IPS DF 4.7 (cell line): ENCODE data around the gene RPL39.
"Not testable (repeated sequence)": the region's sequence is repeated elsewhere in the genome, so short reads cannot be mapped to it uniquely, and the experiment has no call there.

ENCODE experiments used
- DNase-seq: peaks from one replicate; pipeline ENCODE4 v3.0.0-alpha.2; 2013; ENCODE audit warnings: low spot score; ENCODE audit errors: extremely low read depth

Gene RPL39

GRCh38 chrX:119791437-119792231 lies at the start of gene RPL39:
Gene RPL39, minus strand, starts transcription at chrX:119791630. Its CDS starts 54 bp downstream, at chrX:119791576.
- DNase-seq: no peak

GRCh38 chrX:119833905-119834304 lies 42.5 kb upstream of the RPL39 start:
- no peak for DNase-seq

GRCh38 chrX:119828446-119828845 lies 37.0 kb upstream of the RPL39 start:
- no peak for DNase-seq

GRCh38 chrX:119826399-119826959 lies 35.0 kb upstream of the RPL39 start:
- DNase-seq: no peak

DNA sequence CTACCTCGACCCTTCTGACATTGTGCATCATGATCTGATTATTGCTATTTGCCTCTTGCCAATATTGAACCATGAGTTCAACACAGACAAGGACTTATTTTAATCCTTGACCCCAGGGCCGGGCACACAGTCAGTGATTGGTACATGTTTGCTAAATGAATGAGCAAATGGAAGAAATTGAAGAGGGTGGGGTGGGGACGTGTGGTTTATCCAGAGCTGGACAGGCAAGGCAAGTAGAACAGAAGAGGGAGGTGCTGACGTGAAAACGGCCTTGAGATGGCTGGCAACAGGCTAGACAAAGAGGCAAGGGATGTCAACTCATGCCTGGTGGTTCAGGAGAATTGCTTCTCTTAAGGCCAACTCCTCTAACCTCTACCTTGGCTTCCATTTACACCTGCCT lies 32.8 kb upstream of the RPL39 start:
- DNase-seq: not testable (repeated sequence)

DNA sequence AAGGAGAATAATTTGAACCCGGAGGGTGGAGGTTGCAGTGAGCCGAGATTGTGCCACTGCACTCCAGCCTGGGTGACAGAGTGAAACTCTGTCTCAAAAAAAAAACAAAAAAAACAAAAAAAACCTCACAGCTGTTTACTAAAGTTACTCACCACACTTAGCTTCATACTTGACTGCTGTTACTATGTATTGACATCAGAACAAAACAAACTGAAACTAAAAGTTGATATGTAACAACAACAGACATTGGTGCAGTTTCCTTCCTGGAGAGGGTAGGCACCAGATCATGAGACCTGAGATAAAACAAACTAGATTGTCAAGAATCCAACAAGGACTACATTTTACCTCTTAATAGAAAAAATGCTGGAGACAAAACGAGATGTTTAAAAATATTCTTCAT lies 30.3 kb upstream of the RPL39 start:
- DNase-seq: not testable (repeated sequence)

DNA sequence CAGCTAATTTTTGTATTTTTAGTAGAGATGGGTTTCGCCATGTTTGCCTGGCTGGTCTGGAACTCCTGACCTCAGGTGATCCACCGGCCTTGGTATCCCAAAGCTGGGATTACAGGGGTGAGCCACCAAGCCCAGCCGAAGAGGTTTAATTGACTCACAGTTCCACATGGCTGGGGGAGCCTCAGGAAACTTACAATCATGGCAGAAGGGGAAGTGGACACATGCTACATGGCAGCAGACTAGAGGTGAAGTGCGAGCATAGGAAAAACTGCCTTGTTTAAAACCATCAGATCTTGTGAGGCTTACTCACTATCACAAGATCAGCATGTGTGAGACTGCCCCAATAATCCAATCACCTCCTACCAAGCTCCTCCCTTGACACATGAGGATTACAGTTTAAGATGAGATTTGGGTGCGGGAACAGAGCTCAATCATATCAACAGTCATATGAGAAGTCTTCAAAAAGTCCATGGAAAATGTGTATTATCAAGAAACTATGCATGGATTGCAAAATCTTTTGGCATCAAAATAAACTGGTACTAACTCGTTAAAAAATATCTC lies 25.8 kb upstream of the RPL39 start:
- no peak for DNase-seq

GRCh38 chrX:119816300-119816699 lies 24.9 kb upstream of the RPL39 start:
- no peak for DNase-seq

DNA sequence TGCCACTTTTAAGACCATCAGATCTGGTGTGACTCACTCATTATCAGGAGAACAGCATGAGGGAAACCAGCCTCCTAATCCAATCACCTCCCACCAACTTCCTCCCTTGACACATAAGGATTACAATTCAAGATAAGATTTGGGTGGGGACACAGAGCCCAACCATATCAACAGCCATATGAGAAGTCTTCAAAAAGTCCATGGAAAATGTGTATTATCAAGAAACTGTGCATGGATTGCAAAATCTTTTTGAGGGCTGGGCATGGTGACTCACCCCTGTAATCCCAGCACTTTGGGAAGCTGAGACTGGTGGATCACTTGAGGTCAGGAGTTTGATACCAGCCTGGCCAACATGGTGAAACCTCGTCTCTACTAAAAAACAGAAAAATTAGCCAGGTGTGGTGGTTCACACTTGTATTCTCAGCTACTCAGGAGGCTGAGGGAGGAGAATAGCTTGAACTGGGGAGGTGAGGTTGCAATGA lies 17.8 kb upstream of the RPL39 start:
- no peak for DNase-seq

- not testable (repeated sequence) for DNase-seq
Observed at GRCh38 chrX:119808461-119808860, 17.0 kb upstream of the RPL39 start.

- DNase-seq: no peak
Observed at GRCh38 chrX:119802546-119802945, 11.1 kb upstream of the RPL39 start.

GRCh38 chrX:119801253-119802221 lies 10.1 kb upstream of the RPL39 start:
- DNase-seq: no peak

- DNase-seq: no peak
Observed at GRCh38 chrX:119790977-119791436, 423 bp downstream of the RPL39 start.

DNA sequence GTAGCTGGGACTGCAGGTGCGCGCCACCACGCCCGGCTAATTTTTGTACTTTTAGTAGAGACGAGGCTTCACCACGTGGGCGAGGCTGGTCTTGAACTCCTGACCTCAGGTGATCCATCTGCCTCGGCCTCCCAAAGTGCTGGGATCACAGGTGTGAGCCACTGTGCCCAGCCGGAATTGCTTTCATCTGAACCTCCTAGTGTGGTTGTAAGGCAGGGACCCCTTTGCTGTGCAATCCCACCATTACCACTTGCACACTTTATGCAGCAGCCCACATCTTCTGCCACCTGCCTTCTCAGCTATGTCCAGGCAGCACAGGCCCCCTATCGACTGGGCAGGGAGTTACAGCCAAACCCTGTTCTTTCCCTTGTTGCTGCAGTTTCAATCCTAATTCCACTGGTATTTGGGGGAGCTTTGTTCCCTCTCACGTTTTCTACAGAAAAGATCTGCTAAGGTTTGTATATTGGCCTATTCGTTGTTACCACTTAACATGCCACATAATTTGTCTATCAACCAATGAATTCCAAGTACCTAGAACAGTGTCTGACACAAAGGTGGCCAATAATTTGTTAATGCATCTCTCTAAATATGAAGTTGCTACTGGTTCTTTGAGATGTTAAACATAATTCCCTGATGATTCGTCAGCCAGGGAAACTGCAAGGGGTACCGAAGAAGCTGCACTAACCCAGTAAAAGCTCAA lies 6.5 kb downstream of the RPL39 start:
- no peak for DNase-seq

DNA sequence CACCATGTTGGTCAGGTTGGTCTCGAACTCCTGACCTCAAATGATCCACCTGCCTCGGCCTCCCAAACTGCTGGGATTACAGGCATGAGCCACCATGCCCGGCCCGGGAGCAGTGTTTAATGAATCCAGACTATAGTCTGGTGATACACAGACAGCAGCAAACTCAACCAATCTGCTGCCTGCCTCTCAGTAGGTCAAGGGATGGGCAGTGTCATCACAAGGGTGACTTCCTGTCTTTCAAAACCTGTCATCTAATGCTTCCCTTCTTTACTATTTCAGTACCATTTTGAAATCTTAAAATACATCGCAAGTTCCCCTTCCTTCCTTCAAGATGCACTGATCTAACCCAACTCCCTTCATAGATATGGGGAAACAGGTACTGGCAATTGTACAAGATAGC lies 8.4 kb downstream of the RPL39 start:
- DNase-seq: no peak

DNA sequence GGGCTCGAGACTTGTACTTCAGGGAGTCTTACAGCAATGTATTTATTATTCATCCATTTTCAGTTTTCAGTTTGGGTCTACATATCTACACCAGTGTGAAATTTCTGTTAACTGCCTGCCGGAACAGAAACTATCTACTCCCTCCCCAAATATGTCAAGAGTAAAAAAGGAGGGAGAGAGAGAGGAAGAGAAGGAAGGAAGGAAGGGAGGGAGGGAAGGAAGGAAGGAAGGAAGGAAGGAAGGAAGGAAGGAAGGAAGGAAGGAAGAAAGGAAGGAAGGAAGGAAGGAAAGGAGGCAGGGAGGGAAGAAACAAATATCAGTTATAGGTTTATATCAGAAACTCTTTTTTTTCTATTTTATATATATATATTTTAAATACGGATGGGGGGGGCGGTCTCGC lies 12.6 kb downstream of the RPL39 start:
- no peak for DNase-seq

DNA sequence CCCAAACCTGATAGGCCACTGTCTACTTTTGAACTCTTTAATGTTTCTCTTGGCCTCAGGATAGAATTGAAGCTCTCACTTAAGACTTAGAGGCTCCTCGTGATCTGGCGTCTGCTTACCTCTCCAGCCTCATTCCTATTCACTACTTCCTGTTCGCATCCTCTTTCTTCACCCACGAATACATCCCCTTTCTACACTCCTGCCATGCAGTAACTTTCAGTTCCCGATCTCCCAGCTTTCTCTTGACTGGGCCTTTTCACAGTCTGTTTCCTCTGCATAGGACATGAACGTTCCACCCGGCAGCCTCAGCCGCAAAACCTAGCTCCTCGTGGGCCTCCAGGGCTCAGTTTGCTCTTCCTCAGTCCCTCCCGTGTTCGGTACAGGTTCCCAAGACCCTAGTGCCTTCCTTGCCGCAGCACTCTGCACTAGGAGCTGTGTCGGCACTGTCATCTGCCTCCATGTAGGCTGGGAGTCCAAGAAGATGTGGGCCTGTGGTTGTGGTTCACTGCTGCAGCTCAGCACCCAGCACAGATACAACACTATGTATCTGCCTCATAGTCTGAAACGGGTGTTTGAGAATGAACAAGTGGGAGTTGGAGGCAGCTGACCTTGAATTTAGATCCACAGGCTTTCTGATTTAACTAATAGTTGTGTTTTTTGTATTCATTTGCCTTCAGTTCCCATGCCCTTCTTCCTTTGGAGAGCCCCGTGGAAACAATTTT lies 15.8 kb downstream of the RPL39 start:
- no peak for DNase-seq

GRCh38 chrX:119769388-119769787 lies 22.0 kb downstream of the RPL39 start:
- not testable (repeated sequence) for DNase-seq

DNA sequence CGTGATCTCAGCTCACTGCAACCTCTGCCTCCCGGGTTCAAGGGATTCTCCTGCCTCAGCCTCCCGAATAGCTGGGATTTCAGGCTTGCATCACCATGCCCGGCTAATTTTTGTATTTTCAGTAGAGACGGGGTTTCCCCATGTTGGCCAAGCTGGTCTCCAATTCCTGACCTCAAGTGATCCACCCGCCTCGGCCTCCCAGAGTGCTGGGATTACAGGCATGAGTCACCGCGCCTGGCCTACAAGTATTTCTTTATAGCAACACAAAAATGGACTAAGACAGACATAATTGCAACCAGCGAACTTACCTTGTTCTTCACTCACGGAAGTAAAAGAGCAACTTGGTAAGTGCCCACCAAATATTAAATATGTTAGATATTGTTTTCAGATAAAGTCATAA lies 23.0 kb downstream of the RPL39 start:
- not testable (repeated sequence) for DNase-seq

DNA sequence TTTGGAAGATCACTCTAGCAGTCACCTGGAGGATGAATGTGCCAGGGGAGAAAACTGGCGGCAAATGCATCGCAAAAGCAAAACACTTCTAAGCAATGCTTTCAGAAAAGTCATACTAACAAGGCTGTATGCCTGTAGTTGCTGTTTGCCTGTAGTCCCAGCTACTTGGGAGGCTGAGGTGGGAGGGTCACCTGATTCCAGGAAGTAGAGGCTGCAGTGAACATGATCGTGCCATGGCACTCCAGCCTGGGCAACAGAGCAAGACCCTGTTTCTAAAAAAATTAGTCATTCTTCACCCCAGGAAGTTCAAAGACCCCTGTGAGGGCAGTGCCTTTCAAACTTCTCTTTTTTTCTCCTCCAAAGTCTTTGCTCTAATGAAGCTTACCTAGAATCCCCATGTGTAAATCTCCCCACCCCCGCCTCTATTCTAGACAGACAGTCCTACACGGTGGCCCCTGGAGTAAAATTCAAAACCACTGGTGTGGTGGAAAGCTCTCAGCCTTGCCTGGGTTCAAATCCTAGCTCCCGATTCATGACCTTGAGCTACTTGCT lies 27.5 kb downstream of the RPL39 start:
- DNase-seq: no peak
